Spleen (tissue), 7 donors: ENCODE measurements around the gene PCNX4.

Experiments used
- CTCF ChIP-seq, 11 experiments: fragments of 200-600 bp in 7 of 11; fragments of 450-650 bp in 4 of 11; sonication (generic) in 4 of 11; IDR thresholded peaks in 8 of 11; conservative IDR thresholded peaks in 3 of 11; 1 replicate in 7 of 11; 2 replicates in 4 of 11; pipeline versions ENCODE4 v1.4.0 to v1.8.0; 2016 to 2021; ENCODE audit warnings: antibody characterized with exemption in 11 of 11, inconsistent platforms in 4 of 11, mild to moderate bottlenecking in 1 of 11
- POLR2A ChIP-seq, 3 donors: fragments of 450-650 bp; IDR thresholded peaks; one replicate each; pipeline ENCODE4 v1.5.1; 2017; ENCODE audit warnings: antibody characterized with exemption in 3 of 3, mild to moderate bottlenecking in 1 of 3
- donor health status: DM: no; HTN: no; CAD: no; lungs with moderate emphysema.
- donor health status: DM: no; HTN: no; CAD: no.
- donor health status: DM: no; HTN: no; CAD: no.

- TF ChIP-seq CTCF (IDR thresholded peaks at IDR 0.05 in 8 of 11, conservative IDR thresholded peaks at IDR 0.05 in 3 of 11) = no peak
- no peak for TF ChIP-seq POLR2A (IDR thresholded peaks at IDR 0.05)
Observed at GRCh38 chr14:60174352-60175254, 82.9 kb downstream of the PCNX4 start.
